Hepatocyte (in vitro differentiated cells): ENCODE results near the gene SLC13A1. TPM values are rescaled to one million over a fixed set of nuclear protein-coding genes. Genes with fewer than 3 reads are reported as not detected.

Experiments
- DNase-seq: peaks from one replicate; pipeline ENCODE4 v3.0.0-alpha.2; 2016; ENCODE audit warnings: low spot score
- H2AFZ ChIP-seq: fragments of 200-600 bp; sonication (generic); 2 replicates; pipeline ENCODE4 v1.6.0; 2016; ENCODE audit warnings: antibody characterized with exemption, mild to moderate bottlenecking
- H3K27ac ChIP-seq: fragments of 200-600 bp; sonication (generic); 2 replicates; pipeline ENCODE4 v1.5.1; 2016; ENCODE audit warnings: mild to moderate bottlenecking
- H3K27me3 ChIP-seq: fragments of 200-600 bp; sonication (generic); 2 replicates; pipeline ENCODE4 v1.6.1; 2016
- H3K36me3 ChIP-seq: fragments of 200-600 bp; sonication (generic); replicated peaks from 2 replicates; pipeline ENCODE4 v1.5.1; 2016; ENCODE audit warnings: low read depth; ENCODE audit not compliant: insufficient read depth
- H3K4me1 ChIP-seq: fragments of 200-600 bp; sonication (generic); 2 replicates; pipeline ENCODE4 v1.5.1; 2016; ENCODE audit warnings: mild to moderate bottlenecking, moderate library complexity; ENCODE audit not compliant: insufficient read depth
- H3K4me2 ChIP-seq: fragments of 200-600 bp; sonication (generic); 2 replicates; pipeline ENCODE4 v1.6.0; 2016
- H3K4me3 ChIP-seq: fragments of 200-600 bp; sonication (generic); 2 replicates; pipeline ENCODE4 v1.5.1; 2016; ENCODE audit warnings: mild to moderate bottlenecking
- H3K79me2 ChIP-seq: fragments of 200-600 bp; sonication (generic); 2 replicates; pipeline ENCODE4 v1.6.0; 2017; ENCODE audit warnings: mild to moderate bottlenecking
- H3K9me2 ChIP-seq: fragments of 200-600 bp; sonication (generic); replicated peaks from 2 replicates; pipeline ENCODE4 v1.6.0; 2017; ENCODE audit warnings: mild to moderate bottlenecking; ENCODE audit not compliant: insufficient read depth
- H3K9me3 ChIP-seq: fragments of 200-600 bp; sonication (generic); 2 replicates; pipeline ENCODE4 v1.5.1; 2016; ENCODE audit warnings: low read depth, mild to moderate bottlenecking
- H4K20me1 ChIP-seq: fragments of 200-600 bp; sonication (generic); 2 replicates; pipeline ENCODE4 v1.6.0; 2016; ENCODE audit warnings: mild to moderate bottlenecking; ENCODE audit not compliant: insufficient read depth, poor library complexity, severe bottlenecking
- CTCF ChIP-seq: fragments of 200-600 bp; sonication (generic); IDR thresholded peaks from 2 replicates; pipeline ENCODE4 v1.5.1; 2016; ENCODE audit warnings: antibody characterized with exemption, mild to moderate bottlenecking; ENCODE audit not compliant: poor library complexity
- EZH2 ChIP-seq: fragments of 200-600 bp; sonication (generic); IDR thresholded peaks from 2 replicates; pipeline ENCODE4 v1.6.1; 2016; ENCODE audit warnings: antibody characterized with exemption, mild to moderate bottlenecking, borderline replicate concordance
- EZH2phosphoT487 ChIP-seq: fragments of 200-600 bp; sonication (generic); IDR thresholded peaks from one replicate; pipeline ENCODE4 v1.6.1; 2018; ENCODE audit warnings: antibody characterized with exemption, mild to moderate bottlenecking, low read depth, moderate library complexity; ENCODE audit not compliant: unreplicated experiment, severe bottlenecking
- WGBS: methylation state at CpG from one replicate; pipeline ENCODE4 v1.1.6; 2016; ENCODE audit warnings: low lambda C conversion rate; ENCODE audit errors: missing lambda C conversion rate; 5-methylcytosine and 5-hydroxymethylcytosine counted together
- polyA plus RNA-seq: library from polyadenylated mRNA; unstranded; fragments of >200 nt; fragmentation: Nextera tagmentation; extraction: Ambion mirVana; gene quantifications from 2 replicates; pipeline ENCODE4 v1.2.1, GENCODE V29; 2016
- total RNA-seq: library from RNA; depleted of rRNA; stranded (reverse); fragments of >200 nt; gene quantifications from 2 replicates; pipeline ENCODE4 v1.2.3, GENCODE V29; 2014

SLC13A1 gene
- total and polyA plus RNA-seq, 2 experiments from 2014 or later = 0.07 TPM; not detected in 1

- H3K9me2 ChIP-seq = no peaks in the 10 kb centered on the region
- no peaks in the 10 kb centered on the region for H3K9me3 ChIP-seq
- H3K79me2 ChIP-seq = no peaks in the 10 kb centered on the region
- TF ChIP-seq EZH2 (no peak), EZH2phosphoT487 (no peak), CTCF (no peak)
- no peaks in the 10 kb centered on the region for H3K27me3 ChIP-seq
- H3K4me2 ChIP-seq = no peak overlapping the region
- 8% methylated on average over 4 of the region's 4 CpGs for WGBS
- no peaks in the 10 kb centered on the region for H3K4me1 ChIP-seq
- H3K27ac ChIP-seq = peak overlapping the region; percentile 3
- no peaks in the 10 kb centered on the region for H4K20me1 ChIP-seq
- no peak for DNase-seq
- H2AFZ ChIP-seq = no peak overlapping the region
- no peaks in the 10 kb centered on the region for H3K36me3 ChIP-seq
- no peak overlapping the region for H3K4me3 ChIP-seq
Measured at GRCh38 chr7:123075838-123076467, 123.8 kb downstream of the SLC13A1 start.

GRCh38 chr7:123070702-123071286 is 129.0 kb downstream of the SLC13A1 start:
- Histone ChIP-seq H3K79me2 (no peaks in the 10 kb centered on the region), H2AFZ (no peak overlapping the region), H3K9me3 (no peaks in the 10 kb centered on the region), H3K27ac (no peak overlapping the region), H3K4me3 (no peak overlapping the region), H3K4me1 (no peaks in the 10 kb centered on the region), H3K27me3 (no peaks in the 10 kb centered on the region), H4K20me1 (no peaks in the 10 kb centered on the region), H3K9me2 (no peaks in the 10 kb centered on the region), H3K4me2 (no peak overlapping the region), H3K36me3 (no peaks in the 10 kb centered on the region)
- TF ChIP-seq CTCF (peak; percentile 34), EZH2phosphoT487 (no peak)
- 45% methylated on average over 5 of the region's 5 CpGs for WGBS
- peak; percentile 15 for DNase-seq

GRCh38 chr7:123067814-123068213 is 132.0 kb downstream of the SLC13A1 start:
- H3K9me2 ChIP-seq = no peaks in the 10 kb centered on the region
- no peak for DNase-seq
- 92% methylated on average over 3 of the region's 3 CpGs for WGBS

More at GRCh38 chr7:123067814-123068213, 132.0 kb downstream of the SLC13A1 start:
- H2AFZ ChIP-seq = no peak overlapping the region
- H3K4me2 ChIP-seq = no peak overlapping the region
- H3K9me3 ChIP-seq = no peaks in the 10 kb centered on the region
- no peak for TF ChIP-seq EZH2
- no peak for TF ChIP-seq EZH2phosphoT487
- TF ChIP-seq CTCF = no peak
- no peaks in the 10 kb centered on the region for H4K20me1 ChIP-seq
- H3K36me3 ChIP-seq = no peaks in the 10 kb centered on the region
- H3K4me3 ChIP-seq = no peak overlapping the region
- H3K27ac ChIP-seq = no peak overlapping the region
- no peaks in the 10 kb centered on the region for H3K4me1 ChIP-seq
- H3K27me3 ChIP-seq = no peaks in the 10 kb centered on the region
- H3K79me2 ChIP-seq = no peaks in the 10 kb centered on the region

Other genes with a start within 250 kb of the SLC13A1 start
- gene TAS2R16, start 204.3 kb downstream of the SLC13A1 start, total RNA-seq = 1.2 TPM in 1 of 2 replicates, not detected in the other
- not detected in 2 replicates for gene TAS2R16, start 204.3 kb downstream of the SLC13A1 start, polyA plus RNA-seq